ENCODE measurements around the gene NDUFC1. TPM values are rescaled to one million over a fixed set of nuclear protein-coding genes. Genes with fewer than 3 reads are reported as not detected.

Gene NDUFC1
- total and polyA plus RNA-seq, 2 donors (not counting 1 experiment from before 2014, with no cell fraction given), result 16.9 to 19.1 TPM

- H3K4me2 ChIP-seq (replicated peaks; ENCODE audit: low read depth, low read length, poor library complexity, severe bottlenecking), result no peak overlapping the region
- no peaks in the 10 kb centered on the region for H3K4me1 ChIP-seq (ENCODE audit: control insufficient read depth in 2 of 2, insufficient read depth in 2 of 2, low read length in 2 of 2)
- no peak overlapping the region for H2AFZ ChIP-seq (ENCODE audit: insufficient read depth, low read depth, low read length, poor library complexity, severe bottlenecking)
- intact Hi-C loops (cut with micrococcal nuclease), result no loop called here
- DNase-seq, result no peak
- H3K36me3 ChIP-seq (replicated peaks in 1 of 2; ENCODE audit: control extremely low read depth in 1 of 2, control insufficient read depth in 1 of 2, extremely low read depth in 1 of 2, insufficient read depth in 2 of 2, low read length in 1 of 2), result no peaks in the 10 kb centered on the region
- no peaks in the 10 kb centered on the region for H4K20me1 ChIP-seq (ENCODE audit: control insufficient read depth, insufficient read depth, low read length, poor library complexity, severe bottlenecking)
- no peak overlapping the region for H3K4me3 Mint-ChIP-seq
- H3K27me3 ChIP-seq (replicated peaks in 1 of 4; ENCODE audit: control extremely low read depth in 1 of 4, control insufficient read depth in 3 of 4, insufficient read depth in 4 of 4, low read length in 3 of 4), result no peaks in the 10 kb centered on the region
- no peaks in the 10 kb centered on the region for H3K79me2 ChIP-seq (ENCODE audit: control insufficient read depth, insufficient read depth, low read length)
- ChIA-PET CTCF (interaction anchor here (1.3 kb wide), 1 partner anchor 50 kb away, joined by 3 read pairs; no protein-coding TSS in a partner anchor), POLR2A (no interaction called here)
- no peak overlapping the region for H3K27ac Mint-ChIP-seq
- H3K4me3 ChIP-seq (ENCODE audit: control extremely low read depth in 1 of 5, extremely low read depth in 1 of 5, insufficient read depth in 1 of 5, low read depth in 2 of 5, low read length in 4 of 5), result no peak overlapping the region
- H3K9me3 ChIP-seq (ENCODE audit: control extremely low read depth in 1 of 3, control insufficient read depth in 2 of 3, insufficient read depth in 1 of 3, low read length in 2 of 3), result no peaks in the 10 kb centered on the region
- no peak overlapping the region for H3K9ac ChIP-seq (ENCODE audit: low read length)
- H3K9me3 Mint-ChIP-seq (ENCODE audit: insufficient read depth), result no peaks in the 10 kb centered on the region
- no peaks in the 10 kb centered on the region for H3K27me3 Mint-ChIP-seq
- ATAC-seq (ENCODE audit: low read depth), result no peak
- TF ChIP-seq CTCF (IDR thresholded peaks at IDR 0.05) (no peak), EZH2 (IDR thresholded peaks at IDR 0.05; ENCODE audit: borderline replicate concordance, insufficient read depth, low read depth, low read length, poor library complexity, severe bottlenecking) (no peak)
- no peaks in the 10 kb centered on the region for H3K4me1 Mint-ChIP-seq
- WGBS (ENCODE audit: insufficient coverage), result no CpG with 5 or more reads among the region's 3 CpGs
- H3K27ac ChIP-seq (ENCODE audit: low read length in 2 of 2), result no peak overlapping the region
Measured at GRCh38 chr4:139246166-139246565, 56.1 kb downstream of the NDUFC1 start.

- CTCF ChIA-PET, result interaction anchor here (1.3 kb wide), 1 partner anchor 50 kb away, joined by 3 read pairs; no protein-coding TSS in a partner anchor
- no peak for TF ChIP-seq CTCF (IDR thresholded peaks at IDR 0.05)
- TF ChIP-seq EZH2 (IDR thresholded peaks at IDR 0.05; ENCODE audit: borderline replicate concordance, insufficient read depth, low read depth, low read length, poor library complexity, severe bottlenecking), result no peak
Measured at GRCh38 chr4:139245590-139245989, 56.7 kb downstream of the NDUFC1 start.

More at GRCh38 chr4:139245590-139245989, 56.7 kb downstream of the NDUFC1 start:
- intact Hi-C loops (cut with micrococcal nuclease), result no loop called here
- H3K4me2 ChIP-seq (replicated peaks; ENCODE audit: low read depth, low read length, poor library complexity, severe bottlenecking), result no peak overlapping the region
- H3K4me3 ChIP-seq (ENCODE audit: control extremely low read depth in 1 of 5, extremely low read depth in 1 of 5, insufficient read depth in 1 of 5, low read depth in 2 of 5, low read length in 4 of 5), result no peak overlapping the region
- ATAC-seq (ENCODE audit: low read depth), result no peak
- no peaks in the 10 kb centered on the region for H3K9me3 ChIP-seq (ENCODE audit: control extremely low read depth in 1 of 3, control insufficient read depth in 2 of 3, insufficient read depth in 1 of 3, low read length in 2 of 3)
- H3K27me3 Mint-ChIP-seq, result no peaks in the 10 kb centered on the region
- H3K4me1 ChIP-seq (ENCODE audit: control insufficient read depth in 2 of 2, insufficient read depth in 2 of 2, low read length in 2 of 2), result no peaks in the 10 kb centered on the region
- H3K27me3 ChIP-seq (replicated peaks in 1 of 4; ENCODE audit: control extremely low read depth in 1 of 4, control insufficient read depth in 3 of 4, insufficient read depth in 4 of 4, low read length in 3 of 4), result no peaks in the 10 kb centered on the region
- no peak overlapping the region for H3K27ac ChIP-seq (ENCODE audit: low read length in 2 of 2)
- H3K4me1 Mint-ChIP-seq, result no peaks in the 10 kb centered on the region
- no peak for DNase-seq
- H3K9me3 Mint-ChIP-seq (ENCODE audit: insufficient read depth), result no peaks in the 10 kb centered on the region
- H4K20me1 ChIP-seq (ENCODE audit: control insufficient read depth, insufficient read depth, low read length, poor library complexity, severe bottlenecking), result no peaks in the 10 kb centered on the region
- no peaks in the 10 kb centered on the region for H3K36me3 ChIP-seq (replicated peaks in 1 of 2; ENCODE audit: control extremely low read depth in 1 of 2, control insufficient read depth in 1 of 2, extremely low read depth in 1 of 2, insufficient read depth in 2 of 2, low read length in 1 of 2)
- POLR2A ChIA-PET, result no interaction called here
- no peaks in the 10 kb centered on the region for H3K79me2 ChIP-seq (ENCODE audit: control insufficient read depth, insufficient read depth, low read length)
- WGBS (ENCODE audit: insufficient coverage), result no CpG with 5 or more reads among the region's 1 CpG
- H3K9ac ChIP-seq (ENCODE audit: low read length), result no peak overlapping the region
- H3K27ac Mint-ChIP-seq, result no peak overlapping the region
- no peak overlapping the region for H2AFZ ChIP-seq (ENCODE audit: insufficient read depth, low read depth, low read length, poor library complexity, severe bottlenecking)
- H3K4me3 Mint-ChIP-seq, result no peak overlapping the region
